ENCODE measurements around the gene TSFM.

The TSFM gene

GRCh38 chr12:57782243-57782607 lies 362 bp upstream of the TSFM start:
- Histone ChIP-seq H3K4me3 (peak overlapping the region; percentile 76 to 89), H3K36me3 (peaks cover 22 to 39% (median 24%) of the 10 kb centered on the region in 3 donors), H3K27me3 (no peaks in the 10 kb centered on the region), H3K9me3 (no peaks in the 10 kb centered on the region), H3K4me1 (peaks cover 0 to 18% (median 11%) of the 10 kb centered on the region in 4 donors), H3K27ac (peak overlapping the region; percentile 68 to 75)
- DNase-seq: no peak
- TF ChIP-seq CTCF (IDR thresholded peaks at IDR 0.05): no peak
- intact Hi-C loops (cut with DNase I; ENCODE audit: low total_unique reads): no loop called here

GRCh38 chr12:57783466-57783801 lies 847 bp downstream of the TSFM start:
- H3K4me1 ChIP-seq: peaks cover 0 to 18% (median 11%) of the 10 kb centered on the region in 4 donors
- no peaks in the 10 kb centered on the region for H3K27me3 ChIP-seq
- intact Hi-C loops (cut with DNase I; ENCODE audit: low total_unique reads): no loop called here
- H3K27ac ChIP-seq: peak overlapping the region; percentile 68 to 75
- peaks cover 26 to 48% (median 34%) of the 10 kb centered on the region in 3 donors for H3K36me3 ChIP-seq
- no peaks in the 10 kb centered on the region for H3K9me3 ChIP-seq
- H3K4me3 ChIP-seq: peak overlapping the region; percentile 76 to 89
- DNase-seq: no peak
- no peak for TF ChIP-seq CTCF (IDR thresholded peaks at IDR 0.05)

GRCh38 chr12:57783861-57784260 lies 1.3 kb downstream of the TSFM start:
- H3K27me3 ChIP-seq: no peaks in the 10 kb centered on the region
- DNase-seq: no peak
- peaks cover 28 to 52% (median 38%) of the 10 kb centered on the region in 3 donors for H3K36me3 ChIP-seq
- H3K9me3 ChIP-seq: no peaks in the 10 kb centered on the region
- H3K4me1 ChIP-seq: peaks cover 0 to 18% (median 11%) of the 10 kb centered on the region in 4 donors
- no peak for TF ChIP-seq CTCF (IDR thresholded peaks at IDR 0.05)
- H3K4me3 ChIP-seq: peak overlapping the region; percentile 76 to 89
- intact Hi-C loops (cut with DNase I; ENCODE audit: low total_unique reads): no loop called here
- H3K27ac ChIP-seq: no peak overlapping the region

GRCh38 chr12:57793920-57794319 lies 11.3 kb downstream of the TSFM start:
- Histone ChIP-seq H3K4me1 (no peaks in the 10 kb centered on the region), H3K9me3 (no peaks in the 10 kb centered on the region), H3K27ac (no peak overlapping the region), H3K27me3 (no peaks in the 10 kb centered on the region), H3K4me3 (no peak overlapping the region), H3K36me3 (peaks cover 44 to 87% (median 65%) of the 10 kb centered on the region in 3 donors)
- DNase-seq: no peak
- TF ChIP-seq CTCF (IDR thresholded peaks at IDR 0.05): no peak
- intact Hi-C loops (cut with DNase I; ENCODE audit: low total_unique reads): no loop called here

GRCh38 chr12:57795354-57795753 lies 12.8 kb downstream of the TSFM start:
- DNase-seq: no peak
- no peaks in the 10 kb centered on the region for H3K9me3 ChIP-seq
- intact Hi-C loops (cut with DNase I; ENCODE audit: low total_unique reads): no loop called here
- peaks cover 50 to 89% (median 67%) of the 10 kb centered on the region in 3 donors for H3K36me3 ChIP-seq
- no peak overlapping the region for H3K27ac ChIP-seq
- H3K4me1 ChIP-seq: no peaks in the 10 kb centered on the region
- H3K27me3 ChIP-seq: no peaks in the 10 kb centered on the region
- no peak overlapping the region for H3K4me3 ChIP-seq
- TF ChIP-seq CTCF (IDR thresholded peaks at IDR 0.05): no peak

DNA sequence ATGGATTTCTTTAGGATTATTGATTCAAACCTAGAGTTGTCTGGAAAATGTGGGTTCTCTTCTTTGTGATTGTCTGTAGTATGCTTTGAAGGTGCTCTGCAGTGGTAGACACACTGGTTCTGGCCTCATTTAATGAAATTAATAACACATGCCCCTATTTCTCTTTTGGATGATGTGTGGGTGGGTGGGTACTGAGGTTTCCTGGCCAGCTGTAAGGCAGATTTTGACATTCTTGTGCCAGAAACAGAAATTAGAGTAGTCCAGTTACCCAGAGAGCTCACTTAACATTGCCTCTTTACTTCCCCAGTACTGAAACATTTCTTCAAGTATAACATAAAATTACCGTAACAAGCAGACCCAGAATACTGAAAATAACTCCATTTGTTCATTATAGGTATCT lies 14.4 kb downstream of the TSFM start:
- H3K36me3 ChIP-seq: peaks cover 49 to 95% (median 77%) of the 10 kb centered on the region in 3 donors
- no peak for TF ChIP-seq CTCF (IDR thresholded peaks at IDR 0.05)
- no peak overlapping the region for H3K4me3 ChIP-seq
- intact Hi-C loops (cut with DNase I; ENCODE audit: low total_unique reads): no loop called here
- no peak for DNase-seq
- H3K4me1 ChIP-seq: no peaks in the 10 kb centered on the region
- no peak overlapping the region for H3K27ac ChIP-seq
- no peaks in the 10 kb centered on the region for H3K27me3 ChIP-seq
- H3K9me3 ChIP-seq: no peaks in the 10 kb centered on the region
